WERI-Rb-1 (cell line): Measurements from ENCODE around the gene GSX2.

ENCODE experiments used
- DNase-seq: peaks from one replicate; pipeline ENCODE4 v3.0.0-alpha.2; 2020
- H3K27ac ChIP-seq: fragments of 250-450 bp; sonication (Bioruptor Pico); 2 replicates; pipeline ENCODE4 v1.5.1; 2020; ENCODE audit warnings: mild to moderate bottlenecking, moderate library complexity
- H3K27me3 ChIP-seq: fragments of 250-450 bp; sonication (Bioruptor Pico); 2 replicates; pipeline ENCODE4 v1.5.1; 2021; ENCODE audit warnings: mild to moderate bottlenecking, low read depth, moderate library complexity; ENCODE audit not compliant: insufficient read depth, severe bottlenecking
- H3K36me3 ChIP-seq: fragments of 250-450 bp; sonication (Bioruptor Pico); 2 replicates; pipeline ENCODE4 v1.5.1; 2020; ENCODE audit warnings: mild to moderate bottlenecking, moderate library complexity
- H3K4me3 ChIP-seq: 2 replicates; pipeline ENCODE4 v1.5.1; 2011; ENCODE audit warnings: low read depth, mild to moderate bottlenecking, control low read depth, low read length
- H3K9me3 ChIP-seq: fragments of 250-450 bp; sonication (Bioruptor Pico); 2 replicates; pipeline ENCODE4 v1.5.1; 2021; ENCODE audit warnings: mild to moderate bottlenecking, moderate library complexity; ENCODE audit not compliant: severe bottlenecking
- TF ChIP-seq, protein P1 (sequence below): IDR thresholded peaks from 2 replicates; pipeline ENCODE4 v1.5.1; 2011; ENCODE audit warnings: low read depth, mild to moderate bottlenecking, control low read depth, inconsistent platforms, low read length

GSX2 gene

DNA sequence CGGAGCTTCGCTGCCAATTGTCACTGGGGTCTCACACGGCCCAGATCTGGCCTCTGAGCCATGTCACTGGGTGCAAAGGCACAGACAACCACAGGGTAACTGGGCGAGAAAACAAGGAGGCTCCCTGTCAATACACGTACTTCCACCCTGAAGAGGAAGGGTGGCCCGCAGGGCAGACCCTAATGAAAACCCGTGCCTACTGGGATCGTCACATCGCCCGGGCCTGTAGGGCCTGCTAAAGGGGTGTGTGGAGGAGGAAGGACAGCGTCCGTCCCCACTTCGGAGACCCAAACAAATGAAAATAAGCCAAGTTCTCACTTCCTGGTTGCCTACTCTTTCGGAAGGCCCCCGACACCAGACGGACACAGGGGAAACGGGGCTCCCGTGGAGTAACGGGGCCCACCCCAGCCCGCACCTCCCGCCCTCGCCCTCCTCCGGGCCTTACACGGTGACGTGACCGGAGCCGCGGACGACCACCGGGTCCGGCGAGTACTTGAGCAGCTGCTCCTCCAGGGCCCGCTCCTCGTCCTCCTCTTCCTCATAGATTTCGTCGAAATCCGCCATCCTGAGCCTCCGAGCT is 36.1 kb upstream of the GSX2 start:
- peak overlapping the region; percentile 88 for H3K4me3 ChIP-seq
- H3K27me3 ChIP-seq, result no peaks in the 10 kb centered on the region
- TF ChIP-seq, protein P1, sequence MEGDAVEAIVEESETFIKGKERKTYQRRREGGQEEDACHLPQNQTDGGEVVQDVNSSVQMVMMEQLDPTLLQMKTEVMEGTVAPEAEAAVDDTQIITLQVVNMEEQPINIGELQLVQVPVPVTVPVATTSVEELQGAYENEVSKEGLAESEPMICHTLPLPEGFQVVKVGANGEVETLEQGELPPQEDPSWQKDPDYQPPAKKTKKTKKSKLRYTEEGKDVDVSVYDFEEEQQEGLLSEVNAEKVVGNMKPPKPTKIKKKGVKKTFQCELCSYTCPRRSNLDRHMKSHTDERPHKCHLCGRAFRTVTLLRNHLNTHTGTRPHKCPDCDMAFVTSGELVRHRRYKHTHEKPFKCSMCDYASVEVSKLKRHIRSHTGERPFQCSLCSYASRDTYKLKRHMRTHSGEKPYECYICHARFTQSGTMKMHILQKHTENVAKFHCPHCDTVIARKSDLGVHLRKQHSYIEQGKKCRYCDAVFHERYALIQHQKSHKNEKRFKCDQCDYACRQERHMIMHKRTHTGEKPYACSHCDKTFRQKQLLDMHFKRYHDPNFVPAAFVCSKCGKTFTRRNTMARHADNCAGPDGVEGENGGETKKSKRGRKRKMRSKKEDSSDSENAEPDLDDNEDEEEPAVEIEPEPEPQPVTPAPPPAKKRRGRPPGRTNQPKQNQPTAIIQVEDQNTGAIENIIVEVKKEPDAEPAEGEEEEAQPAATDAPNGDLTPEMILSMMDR, result no peak
- DNase-seq, result peak; percentile 18
- peaks cover 3% of the 10 kb centered on the region; the same call in 1 of the 2 replicates for H3K36me3 ChIP-seq
- no peaks in the 10 kb centered on the region for H3K9me3 ChIP-seq
- H3K27ac ChIP-seq, result peak overlapping the region; percentile 76

DNA sequence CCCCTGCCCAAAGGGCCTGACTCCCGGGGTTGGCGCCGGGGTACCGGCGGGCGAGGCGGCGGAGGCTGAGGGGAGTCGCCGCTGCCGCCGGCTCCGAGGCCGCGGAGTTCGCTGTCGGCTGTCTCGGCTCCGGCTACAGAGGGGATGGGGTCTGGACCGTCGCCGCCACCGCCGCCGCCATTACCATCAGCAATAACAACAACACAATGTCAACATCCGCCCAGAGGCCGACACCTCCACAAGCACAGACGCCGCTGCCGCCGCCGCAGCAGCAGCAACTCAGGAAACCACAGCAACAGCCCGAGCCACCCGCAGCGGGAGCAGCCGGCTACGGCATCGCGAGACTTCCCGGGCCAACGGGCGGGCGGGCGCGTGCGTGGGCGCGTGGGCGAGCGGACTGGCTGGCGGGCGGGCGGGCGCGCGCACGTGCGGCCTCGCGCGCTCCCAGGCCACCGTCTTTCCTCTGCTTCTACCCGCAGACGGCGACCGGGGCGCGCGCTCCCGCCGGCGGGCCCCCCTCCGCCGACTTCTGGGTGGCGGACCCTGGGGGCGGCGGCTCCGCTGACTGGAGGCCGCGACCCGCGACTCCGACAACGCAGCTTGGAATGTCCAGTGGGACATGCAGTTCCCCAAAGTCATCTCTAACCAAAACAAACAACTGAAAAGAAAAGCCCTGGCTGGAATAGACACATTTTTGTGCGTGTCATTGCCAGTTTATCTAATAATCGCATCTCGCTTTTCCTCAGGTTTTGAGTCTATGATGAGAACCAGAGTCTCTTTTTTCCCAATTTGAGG is 35.4 kb upstream of the GSX2 start, which contains the start of gene CHIC2:
Gene CHIC2, minus strand, starts transcription at position 289 of the 795 bp plus-strand sequence. CDS start 305 bp downstream, outside the sequence.
- TF ChIP-seq, protein P1, result no peak
- H3K27me3 ChIP-seq, result no peaks in the 10 kb centered on the region
- H3K4me3 ChIP-seq, result peak within 1 kb of the TSS; percentile 88
- H3K36me3 ChIP-seq, result peaks cover 3% of the 10 kb centered on the region; the same call in 1 of the 2 replicates
- H3K27ac ChIP-seq, result peak within 1 kb of the TSS; percentile 76
- peak; percentile 94 for DNase-seq
- H3K9me3 ChIP-seq, result no peaks in the 10 kb centered on the region

DNA sequence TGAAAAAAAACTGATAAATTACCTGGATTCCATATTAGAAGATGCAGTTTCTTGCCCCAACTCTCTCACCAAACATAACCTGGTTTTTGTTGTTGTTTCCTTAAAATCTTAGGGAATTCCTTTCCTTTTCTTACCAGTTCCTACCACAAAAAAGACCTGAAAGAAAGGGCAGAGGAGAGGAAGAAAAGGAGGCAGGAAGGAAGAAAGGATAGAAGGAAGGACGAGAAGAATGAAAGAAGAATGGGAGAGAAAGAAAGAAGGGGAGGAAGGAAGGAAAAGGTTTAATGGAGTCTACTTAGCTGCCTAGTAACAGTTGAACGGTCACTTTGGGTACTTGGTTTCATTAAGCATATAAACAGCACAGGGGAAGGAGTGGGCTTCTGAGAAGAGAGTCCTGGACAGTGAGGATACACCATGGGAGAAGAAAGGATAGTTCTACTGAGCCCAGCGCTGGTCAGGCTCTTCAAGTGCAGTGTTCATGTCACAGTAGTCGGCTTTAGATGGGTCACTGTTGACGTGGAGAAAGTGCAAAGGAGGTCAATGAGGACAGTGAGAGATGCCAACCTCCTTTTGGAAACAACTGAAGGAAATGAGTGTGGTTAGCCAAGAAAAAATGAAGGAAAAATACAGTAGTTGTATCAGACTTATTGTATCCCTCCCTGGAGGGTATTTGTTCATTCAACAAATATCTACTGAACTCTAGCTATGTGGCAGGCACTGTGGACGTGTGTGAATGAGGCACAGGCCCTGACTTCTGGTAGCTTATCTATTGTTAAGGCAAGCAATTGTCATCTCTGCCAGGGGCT is 34.5 kb upstream of the GSX2 start:
- DNase-seq, result no peak
- TF ChIP-seq, protein P1, result no peak
- Histone ChIP-seq H3K27me3 (no peaks in the 10 kb centered on the region), H3K27ac (no peak overlapping the region), H3K36me3 (peaks cover 3% of the 10 kb centered on the region; the same call in 1 of the 2 replicates), H3K4me3 (peak overlapping the region; percentile 76), H3K9me3 (no peaks in the 10 kb centered on the region)

DNA sequence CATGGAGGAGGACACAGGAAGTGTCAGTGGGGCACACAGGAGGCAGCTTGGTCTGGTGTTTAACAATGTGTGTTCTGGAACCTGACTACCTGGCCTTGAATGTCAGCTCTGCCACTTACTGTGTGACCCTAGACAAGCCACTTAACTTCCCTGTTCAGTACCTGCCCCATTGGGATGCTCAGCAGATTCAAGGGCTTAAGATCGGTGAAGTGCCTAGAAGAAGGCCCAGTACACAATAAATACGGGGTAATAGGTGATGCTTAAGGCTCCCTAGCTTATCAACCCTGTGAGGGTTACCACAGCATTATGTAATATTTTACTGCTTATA is 33.9 kb upstream of the GSX2 start:
- Histone ChIP-seq H3K36me3 (peaks cover 3% of the 10 kb centered on the region; the same call in 1 of the 2 replicates), H3K27ac (no peak overlapping the region), H3K27me3 (no peaks in the 10 kb centered on the region), H3K9me3 (no peaks in the 10 kb centered on the region), H3K4me3 (no peak overlapping the region)
- DNase-seq, result no peak
- TF ChIP-seq, protein P1, result no peak

DNA sequence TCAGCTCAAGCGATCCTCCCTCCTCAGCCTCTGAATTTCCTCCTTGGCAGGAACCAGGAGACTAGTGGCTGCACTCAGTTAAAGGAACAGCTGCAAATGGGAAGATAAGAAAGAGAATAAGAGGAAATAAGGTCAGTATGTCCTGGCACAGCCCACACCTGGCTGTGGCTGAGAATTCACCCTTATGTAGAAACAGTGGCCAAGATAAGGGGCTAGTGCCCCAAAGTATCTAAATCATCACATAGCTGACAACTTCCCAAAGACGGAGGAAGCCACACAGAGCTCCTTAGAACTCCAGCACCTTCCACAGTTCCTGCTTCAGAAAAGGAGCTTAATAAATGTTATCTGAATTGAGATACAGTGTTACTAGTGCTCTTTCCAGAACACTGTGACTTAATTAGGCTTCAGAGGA is 33.2 kb upstream of the GSX2 start:
- no peak for DNase-seq
- H3K9me3 ChIP-seq, result no peaks in the 10 kb centered on the region
- no peaks in the 10 kb centered on the region for H3K27me3 ChIP-seq
- TF ChIP-seq, protein P1, result no peak
- H3K4me3 ChIP-seq, result no peak overlapping the region
- peaks cover 3% of the 10 kb centered on the region; the same call in 1 of the 2 replicates for H3K36me3 ChIP-seq
- no peak overlapping the region for H3K27ac ChIP-seq
